ENCODE results near the gene ADPRM. TPM values are rescaled to one million over a fixed set of nuclear protein-coding genes. Genes with fewer than 3 reads are reported as not detected.

Gene ADPRM, protein sequence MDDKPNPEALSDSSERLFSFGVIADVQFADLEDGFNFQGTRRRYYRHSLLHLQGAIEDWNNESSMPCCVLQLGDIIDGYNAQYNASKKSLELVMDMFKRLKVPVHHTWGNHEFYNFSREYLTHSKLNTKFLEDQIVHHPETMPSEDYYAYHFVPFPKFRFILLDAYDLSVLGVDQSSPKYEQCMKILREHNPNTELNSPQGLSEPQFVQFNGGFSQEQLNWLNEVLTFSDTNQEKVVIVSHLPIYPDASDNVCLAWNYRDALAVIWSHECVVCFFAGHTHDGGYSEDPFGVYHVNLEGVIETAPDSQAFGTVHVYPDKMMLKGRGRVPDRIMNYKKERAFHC
- total RNA-seq: 10 to 100 TPM; 14.7 to 16.2 TPM

DNA sequence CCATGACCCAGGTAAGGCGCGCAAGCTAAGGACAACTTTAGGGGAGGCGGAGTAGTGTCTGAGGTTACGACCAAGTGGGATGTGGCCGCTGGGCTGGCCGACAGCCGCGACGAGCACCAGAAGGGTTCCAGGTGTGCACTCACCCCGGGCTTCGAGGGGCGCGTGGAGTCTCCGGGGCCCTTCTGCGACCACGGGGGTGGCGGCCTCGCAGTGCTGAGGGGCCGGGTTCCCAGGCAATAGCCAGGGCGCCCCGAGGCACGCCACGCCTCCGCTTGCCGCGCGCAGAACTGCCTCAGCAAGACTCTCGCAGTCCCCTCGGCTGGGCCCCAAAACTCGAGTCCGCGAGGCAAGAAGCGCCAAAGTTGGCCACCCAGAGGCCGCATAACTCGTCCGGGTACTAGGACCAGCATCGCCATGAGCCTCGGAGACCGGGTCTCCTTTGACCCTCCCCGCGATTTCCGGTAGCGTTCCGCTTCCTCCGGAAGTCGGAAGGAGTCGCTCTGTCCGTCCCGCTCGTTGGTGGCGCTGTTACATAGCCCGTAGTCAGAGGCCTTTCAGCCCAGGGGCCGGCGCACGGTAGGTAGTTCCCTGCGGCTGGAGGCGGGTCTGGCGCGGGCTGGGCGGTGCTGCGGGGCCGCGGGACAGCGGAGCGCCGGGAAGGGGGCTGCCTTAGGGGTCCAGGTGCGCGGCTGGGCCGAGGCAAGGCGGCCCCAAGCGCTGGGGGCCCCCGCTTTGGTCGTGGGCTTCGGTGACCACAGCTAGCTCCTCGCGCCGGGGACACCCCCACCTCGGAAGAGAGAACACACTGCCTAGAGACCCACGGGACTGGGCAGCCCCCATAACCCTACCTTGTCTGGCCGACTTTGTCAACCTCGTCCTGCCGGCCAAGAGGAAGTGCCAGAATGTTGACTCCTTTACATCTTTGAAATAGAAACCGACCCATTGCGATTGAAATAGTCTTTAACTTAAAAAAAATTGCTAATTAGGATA, at the start of gene ADPRM, which contains the start of gene SCO1:
Gene ADPRM (plus strand): TSS at position 503 of the 990 bp plus-strand sequence. CDS start 7,333 bp downstream, outside the sequence.
Gene SCO1 (minus strand): TSS at position 442 of the 990 bp plus-strand sequence. CDS start 26 bp downstream, at position 416.

DNA sequence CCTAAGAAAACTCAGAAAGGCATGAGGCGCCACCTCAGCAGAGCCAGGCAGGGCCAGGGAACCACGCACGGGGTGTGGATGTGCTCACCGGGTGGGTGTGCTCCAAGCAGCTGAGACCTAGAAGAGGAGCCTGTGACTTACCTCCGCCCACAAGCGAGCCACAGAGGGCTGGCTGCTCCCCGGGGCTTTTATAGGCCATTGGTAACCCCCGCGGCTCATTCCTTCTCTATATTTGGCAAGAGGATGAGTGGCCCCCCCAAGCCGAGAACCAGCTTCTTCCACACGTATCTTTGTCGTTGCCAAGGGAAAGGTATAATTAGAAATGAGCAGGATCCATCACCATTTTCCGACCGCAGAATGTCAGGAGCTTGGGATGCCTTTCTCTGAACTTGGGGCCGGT, 40.2 kb upstream of the ADPRM start, which contains the start of gene MYH3:
Gene MYH3 (minus strand): TSS at position 162 of the 400 bp plus-strand sequence. CDS start 2,245 bp downstream, outside the sequence.

DNA sequence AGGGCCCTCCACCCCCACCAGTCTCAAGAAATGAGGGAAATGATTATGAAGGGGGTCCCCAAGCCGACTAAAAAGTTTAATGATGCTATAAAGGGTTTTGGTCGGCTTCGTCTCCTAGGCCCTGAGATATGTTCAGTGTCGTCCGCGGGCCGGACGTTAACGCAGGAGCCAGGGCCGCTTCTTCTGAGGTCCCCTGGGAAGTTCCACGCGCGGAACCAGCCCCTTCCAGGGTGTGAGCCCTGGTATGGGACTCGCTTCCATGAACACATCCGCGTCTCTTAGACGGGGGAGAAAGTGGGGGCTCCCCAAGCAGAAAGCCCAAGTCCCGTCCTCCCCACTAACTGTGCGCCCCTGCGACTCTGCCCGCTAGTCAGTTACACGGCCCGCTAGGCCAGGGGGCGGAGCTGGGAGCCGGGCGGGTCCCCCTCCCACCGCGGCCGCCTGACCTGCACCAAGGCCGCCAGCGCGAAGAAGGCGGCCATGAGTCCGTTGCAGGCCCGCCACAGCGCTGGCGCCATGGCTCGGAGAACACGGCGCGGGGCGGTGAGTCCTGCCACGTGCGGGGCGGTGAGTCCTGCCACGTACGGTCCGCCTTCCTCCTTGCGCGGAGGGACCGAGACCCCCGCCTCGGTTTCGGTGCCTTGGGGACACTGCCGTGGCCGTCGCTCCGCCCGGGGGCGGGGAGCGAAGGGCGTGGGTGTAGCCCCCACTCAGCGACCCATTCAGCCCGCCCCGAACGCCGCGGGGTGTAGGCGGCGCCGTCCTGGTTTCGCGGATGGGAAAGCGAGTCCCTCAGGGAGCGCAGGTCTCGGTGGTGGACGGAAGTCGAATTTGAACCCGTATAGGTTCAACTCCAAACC, 32.2 kb downstream of the ADPRM start, which contains the start of gene TMEM220:
Gene TMEM220 (minus strand): TSS at position 690 of the 860 bp plus-strand sequence. CDS start 172 bp downstream, at position 518.

Other genes starting within 250 kb of the ADPRM start
- gene MYH4, start 228.0 kb upstream of the ADPRM start, total RNA-seq: not detected
- gene MYH1, start 179.1 kb upstream of the ADPRM start, total RNA-seq: not detected
- gene MYH2, start 147.9 kb upstream of the ADPRM start, total RNA-seq: not detected
- under 1 TPM; 0.67 to 0.69 TPM for gene MYH3, start 40.3 kb upstream of the ADPRM start, total RNA-seq
- 10 to 100 TPM; 16.2 to 26.6 TPM for gene SCO1, start 61 bp upstream of the ADPRM start, total RNA-seq
- 1 to 10 TPM; 1.7 to 5.0 TPM for gene TMEM220, start 32.4 kb downstream of the ADPRM start, total RNA-seq
- not detected for gene TMEM238L, start 106.5 kb downstream of the ADPRM start, total RNA-seq
- gene PIRT, start 140.5 kb downstream of the ADPRM start, total RNA-seq: not detected